Keratinocyte (primary cell): ENCODE measurements around the gene PRRC2B. TPM values are rescaled to one million over a fixed set of nuclear protein-coding genes. Genes with fewer than 3 reads are reported as not detected.
A peak's percentile ranks its signal among the peaks of the same experiment; 100 is the strongest.

Source experiments
- DNase-seq: peaks from one replicate; pipeline ENCODE4 v3.0.0-alpha.2; 2011; ENCODE audit warnings: low read depth, missing footprints, low spot score
- FAIRE-seq: peaks from 2 replicates; lab custom pipeline; 2011; peaks lifted over from hg19 to GRCh38; lab: Jason Lieb, UNC
- H2AFZ ChIP-seq: 2 replicates; pipeline ENCODE4 v1.6.0; 2012; ENCODE audit warnings: low read length, control low read depth, inconsistent platforms; ENCODE audit not compliant: control insufficient read depth
- H3K27ac ChIP-seq: 2 replicates; pipeline ENCODE4 v1.5.1; 2011; ENCODE audit warnings: low read length; ENCODE audit not compliant: control insufficient read depth, insufficient read depth
- H3K27me3 ChIP-seq: 3 replicates; pipeline ENCODE4 v1.6.0; 2011; ENCODE audit warnings: low read length; ENCODE audit not compliant: control insufficient read depth, insufficient read depth; ENCODE audit errors: extremely low read depth
- H3K36me3 ChIP-seq, 2 experiments: 2 replicates in 1 of 2; 3 replicates in 1 of 2; pipeline ENCODE4 v1.5.1; 2011; ENCODE audit warnings: low read length in 2 of 2, mild to moderate bottlenecking in 1 of 2; ENCODE audit not compliant: control insufficient read depth in 2 of 2, insufficient read depth in 2 of 2; ENCODE audit errors: extremely low read depth in 1 of 2
- H3K4me1 ChIP-seq: 3 replicates; pipeline ENCODE4 v1.5.1; 2011; ENCODE audit warnings: low read length; ENCODE audit not compliant: control insufficient read depth, insufficient read depth; ENCODE audit errors: extremely low read depth
- H3K4me2 ChIP-seq: 3 replicates; pipeline ENCODE4 v1.6.0; 2011; ENCODE audit warnings: low read depth, low read length; ENCODE audit not compliant: control insufficient read depth, insufficient read depth; ENCODE audit errors: extremely low read depth
- H3K4me3 ChIP-seq, 3 experiments: fragments of 200-600 bp in 1 of 3; sonication (generic) in 1 of 3; 2 replicates in 2 of 3; 3 replicates in 1 of 3; pipeline ENCODE4 v1.5.1; 2011 to 2016; ENCODE audit warnings: low read length in 3 of 3, mild to moderate bottlenecking in 3 of 3, control low read depth in 2 of 3, inconsistent platforms in 1 of 3, low read depth in 1 of 3, mixed read lengths in 1 of 3, mixed run types in 1 of 3, moderate library complexity in 1 of 3; ENCODE audit not compliant: control insufficient read depth in 2 of 3, insufficient read depth in 2 of 3; ENCODE audit errors: extremely low read depth in 1 of 3
- H3K79me2 ChIP-seq: 2 replicates; pipeline ENCODE4 v1.6.0; 2012; ENCODE audit warnings: low read length; ENCODE audit not compliant: control insufficient read depth, insufficient read depth
- H3K9ac ChIP-seq: 3 replicates; pipeline ENCODE4 v1.6.0; 2011; ENCODE audit warnings: low read length; ENCODE audit not compliant: control insufficient read depth, insufficient read depth; ENCODE audit errors: extremely low read depth
- H3K9me1 ChIP-seq: 3 replicates; pipeline ENCODE4 v1.6.0; 2011; ENCODE audit warnings: low read length; ENCODE audit not compliant: control insufficient read depth, insufficient read depth; ENCODE audit errors: extremely low read depth
- H3K9me3 ChIP-seq: 2 replicates; pipeline ENCODE4 v1.5.1; 2012; ENCODE audit warnings: low read depth, low read length; ENCODE audit not compliant: control insufficient read depth
- H4K20me1 ChIP-seq: 3 replicates; pipeline ENCODE4 v1.6.0; 2011; ENCODE audit warnings: low read length; ENCODE audit not compliant: control insufficient read depth, insufficient read depth; ENCODE audit errors: extremely low read depth
- EZH2 ChIP-seq: IDR thresholded peaks from one replicate; pipeline ENCODE4 v1.6.1; 2012; ENCODE audit warnings: inconsistent platforms, mild to moderate bottlenecking, low read length, moderate library complexity
- dilution Hi-C: fragments of 300-500 bp; cut with MboI; formaldehyde crosslinking; loops from one replicate; pipeline ENCODE4 v1.7.0; 2020; ENCODE audit warnings: low sequenced_read_pairs; ENCODE audit not compliant: extremely low pct_ligation_motif_present
- polyA plus RNA-seq, 5 experiments: library from polyadenylated mRNA; depleted of rRNA in 3 of 5; stranded (reverse) in 3 of 5; stranded (forward) in 1 of 5; unstranded in 1 of 5; fragments of >200 nt; gene quantifications; 1 replicate in 1 of 5; 2 replicates in 3 of 5; 3 replicates in 1 of 5; pipeline versions ENCODE4 v1.2.1 to v1.2.3, GENCODE V29; 2011 to 2012; ENCODE audit warnings: missing spikeins in 2 of 5, low read depth in 1 of 5, low replicate concordance in 1 of 5
- TF ChIP-seq, protein P1 (sequence below), 3 experiments: IDR thresholded peaks in 1 of 3; conservative IDR thresholded peaks in 1 of 3; optimal IDR thresholded peaks in 1 of 3; 2 replicates in 2 of 3; 3 replicates in 1 of 3; pipeline versions ENCODE3 to v1.5.1; 2011; ENCODE audit warnings: low read length in 3 of 3, mild to moderate bottlenecking in 3 of 3, moderate library complexity in 2 of 3, control low read depth in 1 of 3, inconsistent platforms in 1 of 3; ENCODE audit not compliant: insufficient read depth in 2 of 3; ENCODE audit errors: extremely low read depth in 1 of 3

Gene PRRC2B
- polyA plus RNA-seq, 1 donor (not counting 4 experiments of a cell fraction or from before 2014, with no cell fraction given) = 20.8 TPM

DNA sequence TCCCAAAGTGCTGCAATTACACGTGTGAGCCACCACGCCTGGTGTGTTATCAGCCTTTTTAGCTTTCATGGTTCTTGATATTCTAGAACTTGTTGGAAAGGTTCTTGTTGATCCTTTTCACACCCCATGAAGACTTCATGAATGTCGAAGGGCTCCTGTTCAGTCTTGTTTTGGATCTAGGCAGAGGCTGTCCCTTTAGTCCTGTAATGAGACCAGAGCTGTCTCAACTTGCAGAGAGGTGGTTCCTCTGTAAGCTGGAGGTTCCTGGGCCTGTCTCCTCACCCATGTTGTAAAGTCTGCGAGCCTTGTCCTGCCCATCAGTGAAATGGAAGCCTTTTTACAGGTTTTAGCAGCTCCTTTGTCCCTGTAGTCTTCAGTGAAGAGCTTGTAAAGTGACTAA is 38.2 kb downstream of the PRRC2B start:
- Histone ChIP-seq H3K4me3 (no peak overlapping the region), H3K9me3 (no peaks in the 10 kb centered on the region), H3K27ac (peak overlapping the region; percentile 21), H4K20me1 (peaks cover 25% of the 10 kb centered on the region), H3K9ac (no peak overlapping the region), H3K36me3 (peaks cover 31% of the 10 kb centered on the region in 2 experiments), H3K27me3 (no peaks in the 10 kb centered on the region), H3K79me2 (peaks cover 77% of the 10 kb centered on the region), H3K4me1 (peaks cover 17% of the 10 kb centered on the region), H3K4me2 (peak overlapping the region; percentile 72), H2AFZ (no peak overlapping the region), H3K9me1 (no peaks in the 10 kb centered on the region)
- TF ChIP-seq, protein P1, sequence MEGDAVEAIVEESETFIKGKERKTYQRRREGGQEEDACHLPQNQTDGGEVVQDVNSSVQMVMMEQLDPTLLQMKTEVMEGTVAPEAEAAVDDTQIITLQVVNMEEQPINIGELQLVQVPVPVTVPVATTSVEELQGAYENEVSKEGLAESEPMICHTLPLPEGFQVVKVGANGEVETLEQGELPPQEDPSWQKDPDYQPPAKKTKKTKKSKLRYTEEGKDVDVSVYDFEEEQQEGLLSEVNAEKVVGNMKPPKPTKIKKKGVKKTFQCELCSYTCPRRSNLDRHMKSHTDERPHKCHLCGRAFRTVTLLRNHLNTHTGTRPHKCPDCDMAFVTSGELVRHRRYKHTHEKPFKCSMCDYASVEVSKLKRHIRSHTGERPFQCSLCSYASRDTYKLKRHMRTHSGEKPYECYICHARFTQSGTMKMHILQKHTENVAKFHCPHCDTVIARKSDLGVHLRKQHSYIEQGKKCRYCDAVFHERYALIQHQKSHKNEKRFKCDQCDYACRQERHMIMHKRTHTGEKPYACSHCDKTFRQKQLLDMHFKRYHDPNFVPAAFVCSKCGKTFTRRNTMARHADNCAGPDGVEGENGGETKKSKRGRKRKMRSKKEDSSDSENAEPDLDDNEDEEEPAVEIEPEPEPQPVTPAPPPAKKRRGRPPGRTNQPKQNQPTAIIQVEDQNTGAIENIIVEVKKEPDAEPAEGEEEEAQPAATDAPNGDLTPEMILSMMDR (optimal IDR thresholded peaks at IDR 0.05 in 1 of 3, IDR thresholded peaks at IDR 0.05 in 1 of 3, conservative IDR thresholded peaks at IDR 0.05 in 1 of 3; ENCODE audit: extremely low read depth in 1 of 3, insufficient read depth in 2 of 3, low read length in 3 of 3) = no peak
- TF ChIP-seq EZH2 = no peak
- DNase-seq (peak; percentile 88), FAIRE-seq (peak; percentile 95)
- dilution Hi-C loops = no loop called here

DNA sequence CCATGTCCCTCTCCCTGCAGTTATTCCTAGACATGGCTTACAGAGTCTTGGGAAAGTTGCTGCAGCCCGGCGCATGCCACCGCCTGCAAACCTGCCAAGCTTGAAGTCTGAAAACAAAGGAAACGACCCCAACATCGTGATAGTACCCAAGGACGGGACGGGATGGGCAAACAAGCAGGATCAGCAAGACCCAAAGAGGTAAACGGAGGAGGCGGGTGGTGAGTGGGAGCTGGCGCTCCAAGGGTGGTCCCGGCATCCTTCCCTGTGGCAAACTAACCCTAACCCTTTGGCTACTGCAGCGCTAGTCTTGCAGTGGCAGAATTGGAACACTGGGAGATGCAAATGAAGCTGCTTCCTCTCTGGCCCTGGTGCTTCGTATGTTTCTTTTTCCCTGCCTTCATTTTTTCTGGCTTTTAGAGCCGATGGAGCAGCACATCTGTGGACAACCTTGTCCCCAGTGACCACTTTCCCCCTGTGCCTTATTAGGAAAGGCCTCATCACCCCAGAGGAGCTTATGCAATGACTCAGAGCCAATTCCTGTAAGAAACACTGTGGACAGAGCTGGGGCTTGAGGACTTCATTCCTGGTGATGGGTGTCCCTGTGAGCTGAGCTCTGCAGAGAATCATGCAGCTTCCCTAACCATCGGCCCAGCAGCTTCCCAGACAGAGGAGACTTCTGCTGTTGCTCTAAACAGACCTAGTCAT is 38.9 kb downstream of the PRRC2B start:
- Histone ChIP-seq H2AFZ (no peak overlapping the region), H3K9ac (peak overlapping the region; percentile 22), H3K27ac (peak overlapping the region; percentile 18), H3K36me3 (peaks cover 33 to 34% of the 10 kb centered on the region in 2 experiments), H3K9me1 (no peaks in the 10 kb centered on the region), H3K4me2 (peak overlapping the region; percentile 72), H3K9me3 (no peaks in the 10 kb centered on the region), H3K79me2 (peaks cover 72% of the 10 kb centered on the region), H3K4me1 (peaks cover 17% of the 10 kb centered on the region), H3K27me3 (no peaks in the 10 kb centered on the region), H3K4me3 (no peak overlapping the region), H4K20me1 (peaks cover 25% of the 10 kb centered on the region)
- dilution Hi-C loops = no loop called here
- no peak for DNase-seq
- no peak for FAIRE-seq
- TF ChIP-seq, protein P1 (optimal IDR thresholded peaks at IDR 0.05 in 1 of 3, IDR thresholded peaks at IDR 0.05 in 1 of 3, conservative IDR thresholded peaks at IDR 0.05 in 1 of 3; ENCODE audit: extremely low read depth in 1 of 3, insufficient read depth in 2 of 3, low read length in 3 of 3) = peak in 1 of 3 experiments; percentile 3
- TF ChIP-seq EZH2 = no peak
